NOMO-1 (cell line): ENCODE results near the gene IGF2R.
"Not testable (repeated sequence)": the region's sequence is repeated elsewhere in the genome, so short reads cannot be mapped to it uniquely, and the experiment has no call there.

Experiments used
- DNase-seq, 2 experiments: peaks; one replicate each; lab custom pipeline; 2025; ENCODE audit not compliant: unreplicated experiment in 2 of 2; lab: John Stamatoyannopoulos, UW

The IGF2R gene

DNA sequence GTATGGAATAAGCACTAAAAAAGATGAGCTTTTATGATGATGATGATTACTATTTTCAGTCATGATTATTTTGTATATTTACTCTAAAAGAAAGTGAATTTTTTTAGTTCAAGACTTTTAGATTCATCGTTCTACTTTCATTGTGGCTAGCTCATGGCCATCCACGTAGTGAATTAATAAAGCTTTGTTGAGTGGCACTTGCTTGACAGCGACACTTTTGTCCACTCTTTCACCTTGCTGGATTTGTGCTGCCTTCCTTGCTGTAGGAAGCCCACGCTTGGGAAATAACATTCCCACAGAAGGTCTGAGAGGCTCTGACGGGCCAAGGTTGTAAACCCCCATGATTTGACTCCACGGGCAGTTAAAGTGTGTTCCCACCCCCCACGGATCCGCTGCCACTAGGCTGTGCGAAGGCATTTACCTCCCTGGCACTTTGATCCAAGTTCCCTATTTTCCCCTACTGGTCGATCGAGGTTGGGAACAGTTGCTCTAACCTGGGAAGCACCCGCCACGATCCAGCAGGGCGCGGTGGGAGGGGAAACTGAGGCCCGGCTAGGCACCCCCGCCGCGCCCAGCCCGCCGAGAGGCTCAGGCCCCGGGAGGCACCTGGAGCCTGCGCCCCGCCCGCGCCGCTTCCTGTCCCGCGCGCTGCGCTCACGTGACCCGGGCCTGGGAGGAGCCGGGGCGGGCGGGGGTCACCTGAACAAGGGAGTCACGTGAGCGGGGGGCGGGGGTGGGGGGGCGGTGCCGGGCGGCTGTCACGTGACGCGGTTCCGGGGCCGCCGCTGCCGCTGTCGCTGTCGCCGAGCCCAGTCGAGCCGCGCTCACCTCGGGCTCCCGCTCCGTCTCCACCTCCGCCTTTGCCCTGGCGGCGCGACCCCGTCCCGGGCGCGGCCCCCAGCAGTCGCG lies at the start of gene IGF2R:
Gene IGF2R, plus strand, starts transcription at position 788 of the 909 bp plus-strand sequence. CDS start 165 bp downstream, outside the sequence.
- DNase-seq = peak; percentile 75 to 90

DNA sequence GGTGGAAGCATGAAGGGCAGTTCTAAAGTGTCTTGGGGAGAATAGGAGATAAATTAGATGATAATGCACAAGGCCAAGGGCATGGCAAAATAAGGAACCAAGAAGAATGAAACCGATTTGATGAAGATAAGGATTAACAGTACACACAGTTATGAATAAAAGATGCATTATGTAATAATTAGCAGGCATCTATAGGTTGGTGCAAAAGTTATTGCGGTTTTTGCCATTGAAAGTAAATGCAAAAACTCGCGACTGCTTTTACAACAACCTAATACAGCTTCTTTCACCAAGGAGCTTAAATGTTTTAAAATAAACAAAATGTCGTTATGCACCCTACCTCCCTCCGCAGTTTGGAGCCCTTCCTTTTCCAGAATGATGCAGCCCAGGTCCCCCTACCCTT lies 49.1 kb upstream of the IGF2R start:
- no peak for DNase-seq

DNA sequence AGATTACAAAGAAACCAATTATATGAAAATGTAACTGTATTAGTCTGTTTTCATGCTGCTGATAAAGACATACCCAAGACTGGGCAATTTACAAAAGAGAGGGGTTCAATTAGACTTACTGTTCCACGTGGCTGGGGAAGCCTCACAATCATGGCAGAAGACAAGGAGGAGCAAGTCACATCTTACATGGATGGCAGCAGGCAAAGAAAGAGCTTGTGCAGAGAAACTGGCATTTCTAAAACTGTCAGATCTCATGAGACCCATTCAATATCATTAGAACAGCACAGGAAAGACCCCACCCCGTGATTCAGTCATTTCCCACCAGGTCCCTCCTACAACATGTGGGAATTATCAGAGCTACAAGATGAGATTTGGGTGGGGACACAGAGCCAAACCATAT lies 44.7 kb upstream of the IGF2R start:
- DNase-seq = not testable (repeated sequence)

DNA sequence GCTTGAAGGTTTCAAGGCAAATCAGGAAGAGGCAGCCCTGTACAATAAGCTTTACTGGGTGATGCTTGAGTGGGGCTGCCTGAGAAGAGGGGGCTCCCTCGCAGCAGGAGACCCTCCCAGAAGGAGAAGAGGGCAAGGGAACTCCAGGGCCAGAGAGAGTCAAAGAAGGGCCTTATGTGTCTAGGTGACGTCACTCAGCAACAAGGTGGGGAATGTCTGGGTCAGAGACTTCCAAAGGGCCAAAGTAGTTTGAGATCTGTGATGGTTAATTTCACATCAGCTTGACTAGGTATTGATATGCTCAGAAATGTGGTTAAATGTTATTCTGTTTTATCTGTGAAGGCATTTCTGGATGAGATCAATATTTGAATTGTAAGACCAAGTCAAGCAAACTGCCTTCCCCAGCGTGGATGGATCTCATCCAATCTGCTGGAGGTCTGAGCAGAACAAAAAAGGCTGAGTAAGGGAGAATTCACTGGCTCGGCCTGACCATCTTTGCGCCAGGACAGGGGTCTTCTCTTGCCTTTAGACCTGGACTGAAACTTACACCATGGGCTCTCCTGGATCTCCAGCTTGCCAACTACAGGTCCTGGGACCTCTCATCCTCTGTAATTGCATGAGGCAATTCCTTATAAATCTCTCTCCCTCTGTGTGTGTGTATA lies 42.2 kb upstream of the IGF2R start:
- DNase-seq = no peak

DNA sequence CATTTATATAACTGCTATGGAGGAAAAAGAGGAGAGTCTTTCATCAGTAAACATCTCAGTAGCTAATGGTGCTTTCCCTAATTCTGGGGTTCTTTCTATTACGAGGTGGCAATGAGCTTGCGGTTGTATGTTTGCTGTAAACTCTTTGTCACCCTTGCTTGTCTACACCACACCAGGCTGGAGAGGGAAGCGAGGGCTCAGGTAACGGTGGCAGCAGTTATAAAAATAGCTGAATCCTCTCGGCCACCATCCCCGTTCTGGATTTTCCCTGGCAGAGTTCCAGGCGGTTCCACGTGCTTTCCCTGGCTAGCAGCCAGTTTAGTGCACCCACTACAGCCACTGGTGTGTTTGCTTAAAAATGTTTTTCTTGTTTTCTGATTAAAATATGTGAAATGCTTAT lies 39.1 kb upstream of the IGF2R start:
- DNase-seq = no peak

GRCh38 chr6:159931112-159931511 lies 37.8 kb upstream of the IGF2R start:
- no peak for DNase-seq

DNA sequence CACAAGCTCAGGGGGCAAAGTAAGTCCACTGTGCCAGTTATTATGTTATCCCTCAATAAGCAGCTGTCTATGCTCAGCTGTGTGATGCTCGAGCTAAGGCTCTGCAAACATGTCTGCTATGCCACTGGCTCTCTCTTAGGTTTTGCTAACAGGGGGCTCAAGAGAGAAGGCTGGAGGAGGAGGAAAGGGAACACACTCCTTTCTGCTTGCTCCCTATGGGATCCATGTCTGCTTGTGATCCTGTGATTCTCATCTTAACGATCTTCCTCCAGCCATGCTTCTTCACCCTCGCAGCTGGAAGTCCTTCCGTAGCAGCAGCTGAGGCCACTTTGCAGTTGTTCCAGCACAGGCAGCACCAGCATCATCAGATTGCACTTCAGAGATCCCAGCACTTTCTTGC lies 37.0 kb upstream of the IGF2R start:
- no peak for DNase-seq

GRCh38 chr6:159933077-159933476 lies 35.8 kb upstream of the IGF2R start:
- DNase-seq = no peak

GRCh38 chr6:159934181-159934580 lies 34.7 kb upstream of the IGF2R start:
- DNase-seq = no peak

DNA sequence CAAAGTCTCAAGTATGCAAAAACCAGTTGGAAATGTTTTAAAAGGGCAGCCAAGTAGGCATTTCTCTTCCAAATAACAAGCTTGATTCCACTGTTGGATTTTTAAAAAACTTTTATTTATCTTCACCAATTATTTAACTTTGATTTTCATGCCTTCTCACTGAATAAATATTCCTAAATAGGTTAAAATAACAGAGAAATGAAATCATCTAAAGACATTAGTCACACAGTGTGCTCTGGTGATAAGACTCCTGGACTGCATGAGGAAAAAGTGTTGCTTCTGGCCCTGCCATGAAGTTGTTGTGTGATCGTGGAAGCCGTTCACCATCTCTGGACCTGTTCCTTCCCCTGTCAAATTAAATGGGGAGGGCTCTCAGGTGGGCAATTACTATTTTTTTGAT lies 33.8 kb upstream of the IGF2R start:
- DNase-seq = no peak

DNA sequence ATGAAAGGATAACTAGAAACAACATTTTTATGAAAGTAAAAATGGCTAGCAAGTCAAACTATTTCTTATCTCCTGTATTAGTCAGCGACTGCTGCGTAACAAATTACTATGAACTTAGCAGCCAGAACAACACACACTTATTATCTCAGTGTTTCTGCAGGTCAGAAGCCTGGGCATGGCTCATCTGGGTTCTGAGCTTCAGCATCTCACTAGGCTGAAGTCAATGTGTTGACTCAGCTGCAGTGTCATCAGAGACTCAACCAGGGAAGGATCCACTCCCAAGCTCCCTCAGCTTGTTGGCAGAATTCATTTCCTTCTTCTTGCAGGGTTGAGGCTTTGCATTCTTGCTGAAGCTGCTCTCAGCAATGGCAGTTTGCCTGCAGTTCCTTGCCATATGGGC lies 33.2 kb upstream of the IGF2R start:
- no peak for DNase-seq

GRCh38 chr6:159939591-159940016 lies 29.3 kb upstream of the IGF2R start:
- DNase-seq = no peak

DNA sequence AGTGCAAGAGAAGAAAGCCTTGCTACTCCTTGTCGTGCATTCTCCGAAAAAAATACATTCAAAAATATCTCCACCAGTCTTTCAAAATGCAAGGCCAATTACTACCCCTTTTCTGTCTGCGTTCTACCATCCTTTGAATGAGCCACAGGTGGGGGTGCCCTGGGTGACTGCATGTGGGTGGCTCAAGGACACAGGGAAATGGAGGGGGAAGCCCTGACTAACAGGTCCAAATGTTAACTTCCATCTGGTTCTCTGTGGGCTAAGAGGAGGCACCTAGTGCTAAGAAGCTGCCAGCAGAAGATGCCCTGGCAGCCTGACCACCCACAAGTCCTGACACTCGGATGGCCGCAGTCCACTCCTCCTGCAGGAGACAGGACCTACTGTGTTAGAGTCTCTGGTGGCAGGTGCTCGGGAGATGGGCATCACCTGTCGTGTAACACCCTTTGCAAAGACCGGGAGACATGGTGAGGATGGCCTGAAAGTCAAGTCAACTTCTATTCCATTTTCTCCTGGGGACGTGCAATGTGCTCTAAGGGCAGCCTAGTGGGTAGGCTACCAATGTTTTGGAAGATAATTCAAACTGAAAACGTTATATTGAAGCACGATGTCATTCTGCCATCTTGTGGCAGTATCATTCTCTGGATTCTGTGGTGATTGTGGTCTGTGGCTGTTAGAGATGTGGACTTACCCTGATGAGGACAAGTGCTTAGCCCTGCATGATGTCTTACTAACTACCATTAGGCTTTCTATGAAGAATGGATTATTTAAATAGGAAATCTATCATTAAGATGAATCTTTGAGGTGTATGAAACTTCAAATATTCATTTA lies 27.4 kb upstream of the IGF2R start:
- peak in 1 of 2 experiments; percentile 35 for DNase-seq

GRCh38 chr6:159943101-159943632 lies 25.7 kb upstream of the IGF2R start:
- DNase-seq = no peak

DNA sequence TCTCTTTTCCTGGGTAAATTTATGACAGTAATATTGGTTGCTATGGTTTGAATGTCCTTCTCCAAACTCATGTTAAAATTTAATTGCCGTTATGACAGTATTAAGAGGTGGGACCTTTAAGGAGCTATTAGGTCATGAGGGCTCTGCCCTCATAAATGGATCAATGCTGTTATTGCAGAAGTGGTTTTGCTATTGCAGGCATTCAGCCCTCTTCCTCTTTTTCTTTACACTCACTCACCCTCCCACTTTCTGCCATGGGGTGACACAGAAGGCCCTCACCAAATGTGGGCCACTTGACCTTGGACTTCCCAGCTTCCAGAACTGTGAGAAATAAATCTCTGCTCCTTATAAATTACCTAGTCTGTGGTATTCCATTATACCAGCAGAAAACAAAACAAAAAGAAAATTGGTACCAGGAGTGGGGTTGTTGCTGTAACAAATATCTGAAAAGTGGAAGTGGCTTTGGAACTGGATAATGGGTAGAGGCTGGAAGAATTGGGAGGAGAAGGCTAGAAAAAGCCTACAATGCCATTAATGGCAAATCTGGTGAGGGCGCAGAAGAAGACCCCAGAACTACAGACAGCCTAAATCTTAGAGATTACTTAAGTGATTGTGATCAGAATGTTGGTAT lies 24.8 kb upstream of the IGF2R start:
- DNase-seq = peak; percentile 55 to 71

- DNase-seq = no peak
Measured at GRCh38 chr6:159945801-159946392, 23.0 kb upstream of the IGF2R start.

DNA sequence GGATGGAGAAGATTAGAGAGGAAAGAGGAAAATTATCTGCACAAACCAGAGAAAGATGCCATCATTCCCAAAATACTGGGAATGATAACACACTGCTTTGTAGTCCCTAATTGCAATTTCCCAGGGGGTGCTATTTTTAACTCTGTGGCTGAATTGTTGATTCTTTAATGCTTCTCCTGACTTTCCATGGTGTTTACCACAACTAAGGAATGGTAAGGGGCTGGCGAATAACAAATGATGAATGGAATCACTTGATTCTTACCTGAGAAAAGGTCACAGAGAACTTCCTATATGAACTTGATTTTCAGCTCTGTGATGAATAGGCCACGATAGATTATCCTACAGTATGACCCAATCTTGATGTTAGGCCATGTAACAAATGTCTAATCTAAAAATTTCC lies 22.0 kb upstream of the IGF2R start:
- no peak for DNase-seq

DNA sequence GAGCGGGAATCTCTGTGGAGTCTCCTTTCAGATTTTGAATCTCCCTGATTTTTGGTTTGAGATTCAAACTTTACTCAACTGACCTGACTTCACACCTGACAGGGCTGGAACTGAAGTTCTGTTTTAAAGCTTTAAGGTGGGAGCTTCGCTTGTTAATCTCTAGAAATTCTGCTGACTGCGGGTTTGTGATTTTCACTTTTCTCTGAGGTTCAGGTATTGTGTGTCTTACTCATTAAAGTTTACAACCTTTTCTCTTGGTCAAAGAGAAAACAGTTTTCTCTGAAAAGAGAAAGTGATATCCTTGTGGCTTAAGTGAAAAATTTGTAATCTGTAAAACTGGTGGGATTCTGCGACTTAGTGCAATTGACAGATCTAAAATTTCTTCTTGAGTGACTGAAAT lies 20.7 kb upstream of the IGF2R start:
- no peak for DNase-seq

DNA sequence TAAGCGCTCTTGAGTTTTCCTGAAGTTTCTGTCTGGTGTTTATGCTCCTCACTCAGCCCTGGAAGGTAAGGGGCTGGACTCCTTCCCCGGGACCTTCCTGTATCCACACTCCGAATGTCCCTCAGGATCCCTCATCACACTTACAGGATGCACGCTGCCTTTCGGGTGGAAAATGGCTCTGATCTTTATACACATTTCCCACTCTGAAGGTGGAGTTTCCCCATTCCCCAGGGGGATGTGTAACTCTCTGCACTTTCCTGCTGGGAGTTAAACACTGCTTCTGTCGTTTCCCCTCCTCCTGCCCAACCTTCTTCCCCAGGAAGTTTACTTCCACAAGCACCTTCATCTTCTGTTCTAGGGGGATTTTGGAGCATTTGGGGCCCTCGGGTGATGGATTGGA lies 17.1 kb upstream of the IGF2R start:
- no peak for DNase-seq
